Measurements from ENCODE around the gene ITGAD.

The ITGAD gene

GRCh38 chr16:31461201-31461920 lies 68.2 kb downstream of the ITGAD start:
- TF ChIP-seq, protein P1, sequence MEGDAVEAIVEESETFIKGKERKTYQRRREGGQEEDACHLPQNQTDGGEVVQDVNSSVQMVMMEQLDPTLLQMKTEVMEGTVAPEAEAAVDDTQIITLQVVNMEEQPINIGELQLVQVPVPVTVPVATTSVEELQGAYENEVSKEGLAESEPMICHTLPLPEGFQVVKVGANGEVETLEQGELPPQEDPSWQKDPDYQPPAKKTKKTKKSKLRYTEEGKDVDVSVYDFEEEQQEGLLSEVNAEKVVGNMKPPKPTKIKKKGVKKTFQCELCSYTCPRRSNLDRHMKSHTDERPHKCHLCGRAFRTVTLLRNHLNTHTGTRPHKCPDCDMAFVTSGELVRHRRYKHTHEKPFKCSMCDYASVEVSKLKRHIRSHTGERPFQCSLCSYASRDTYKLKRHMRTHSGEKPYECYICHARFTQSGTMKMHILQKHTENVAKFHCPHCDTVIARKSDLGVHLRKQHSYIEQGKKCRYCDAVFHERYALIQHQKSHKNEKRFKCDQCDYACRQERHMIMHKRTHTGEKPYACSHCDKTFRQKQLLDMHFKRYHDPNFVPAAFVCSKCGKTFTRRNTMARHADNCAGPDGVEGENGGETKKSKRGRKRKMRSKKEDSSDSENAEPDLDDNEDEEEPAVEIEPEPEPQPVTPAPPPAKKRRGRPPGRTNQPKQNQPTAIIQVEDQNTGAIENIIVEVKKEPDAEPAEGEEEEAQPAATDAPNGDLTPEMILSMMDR (IDR thresholded peaks at IDR 0.05; ENCODE audit: insufficient read depth, missing control alignments): no peak
- DNase-seq (ENCODE audit: insufficient read length, low spot score) (no peak), FAIRE-seq (no peak)

DNA sequence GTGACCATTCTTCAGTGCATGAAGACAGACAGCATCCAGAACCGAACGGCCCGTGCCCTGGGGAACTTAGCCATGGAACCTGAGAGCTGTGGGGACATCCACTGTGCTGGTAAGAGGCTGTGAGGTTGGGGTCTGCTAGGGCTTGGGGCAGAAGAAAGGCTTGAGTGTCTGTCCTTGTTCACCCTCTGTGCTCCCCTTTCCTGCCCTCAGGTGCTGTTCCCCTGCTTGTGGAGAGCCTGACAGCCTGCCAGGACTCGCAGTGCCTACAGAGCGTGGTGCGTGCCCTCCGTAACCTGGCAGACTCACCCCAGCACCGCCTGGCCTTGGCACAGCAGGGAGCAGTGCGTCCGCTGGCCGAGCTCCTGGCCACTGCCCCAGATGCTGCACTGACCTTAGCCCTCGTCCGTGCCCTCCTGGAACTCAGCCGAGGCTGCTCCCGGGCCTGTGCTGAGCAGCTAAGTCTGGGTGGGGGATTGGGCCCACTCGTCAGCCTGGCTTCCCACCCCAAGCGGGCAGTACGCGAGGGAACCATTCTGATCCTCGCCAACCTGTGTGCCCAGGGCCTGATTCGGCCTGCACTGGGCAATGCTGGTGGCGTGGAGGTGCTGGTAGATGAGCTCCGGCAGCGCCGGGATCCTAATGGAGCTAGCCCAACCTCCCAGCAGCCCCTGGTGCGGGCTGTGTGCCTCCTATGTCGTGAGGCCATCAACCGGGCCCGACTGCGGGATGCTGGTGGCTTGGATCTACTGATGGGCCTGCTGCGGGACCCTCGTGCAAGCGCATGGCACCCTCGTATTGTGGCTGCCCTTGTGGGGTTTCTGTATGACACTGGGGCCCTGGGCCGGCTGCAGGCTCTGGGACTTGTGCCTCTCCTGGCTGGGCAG lies 69.0 kb downstream of the ITGAD start:
- TF ChIP-seq, protein P1 (IDR thresholded peaks at IDR 0.05; ENCODE audit: insufficient read depth, missing control alignments): no peak
- FAIRE-seq: no peak
- DNase-seq (ENCODE audit: insufficient read length, low spot score): no peak

GRCh38 chr16:31464348-31464769 lies 71.2 kb downstream of the ITGAD start:
- TF ChIP-seq, protein P1 (IDR thresholded peaks at IDR 0.05; ENCODE audit: insufficient read depth, missing control alignments): no peak
- FAIRE-seq (no peak), DNase-seq (ENCODE audit: insufficient read length, low spot score) (no peak)

DNA sequence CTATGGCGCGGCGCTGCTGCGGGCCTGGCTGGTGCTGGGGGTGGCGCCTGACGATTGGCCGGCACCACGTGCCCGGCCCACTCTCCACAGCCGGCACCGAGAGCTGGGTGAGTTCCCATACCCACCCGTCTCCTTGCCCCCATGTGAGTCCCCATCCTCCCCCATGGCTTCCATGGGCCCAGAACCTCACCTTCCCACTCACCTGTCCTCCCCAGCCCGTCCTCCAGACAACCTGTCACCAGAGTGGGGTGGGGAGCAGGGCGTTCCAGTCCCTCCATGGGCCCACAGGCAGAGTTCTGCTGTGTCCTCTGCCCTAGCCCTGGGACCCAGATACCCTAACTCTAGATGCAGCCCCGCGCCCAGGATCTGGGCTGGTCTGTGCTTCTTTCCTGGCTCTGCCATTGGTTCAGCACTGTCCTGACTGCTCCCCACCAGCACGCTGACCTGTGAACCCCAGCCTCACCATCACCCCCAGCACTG lies 71.7 kb downstream of the ITGAD start:
- TF ChIP-seq, protein P1 (IDR thresholded peaks at IDR 0.05; ENCODE audit: insufficient read depth, missing control alignments): no peak
- no peak for FAIRE-seq
- no peak for DNase-seq (ENCODE audit: insufficient read length, low spot score)

DNA sequence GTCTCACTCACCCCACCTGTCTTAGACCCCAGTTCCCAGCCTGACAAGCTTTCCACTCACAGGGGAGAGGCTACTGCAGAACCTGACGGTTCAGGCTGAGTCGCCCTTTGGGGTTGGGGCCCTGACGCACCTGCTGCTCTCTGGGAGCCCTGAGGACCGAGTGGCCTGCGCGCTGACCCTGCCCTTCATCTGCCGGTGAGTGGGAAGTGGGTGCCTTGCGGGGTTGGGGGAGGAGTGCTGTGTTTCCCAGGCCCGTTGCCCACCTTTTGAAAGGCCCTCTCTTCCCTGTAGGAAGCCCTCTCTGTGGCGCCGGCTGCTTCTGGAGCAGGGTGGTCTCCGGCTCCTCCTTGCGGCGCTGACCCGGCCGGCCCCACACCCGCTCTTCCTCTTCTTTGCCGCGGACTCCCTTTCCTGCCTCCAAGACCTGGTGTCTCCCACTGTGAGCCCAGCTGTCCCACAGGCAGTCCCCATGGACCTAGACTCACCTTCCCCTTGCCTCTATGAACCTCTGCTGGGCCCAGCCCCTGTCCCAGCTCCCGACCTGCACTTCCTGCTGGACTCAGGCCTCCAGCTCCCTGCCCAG lies 72.7 kb downstream of the ITGAD start:
- DNase-seq (ENCODE audit: insufficient read length, low spot score) (no peak), FAIRE-seq (no peak)
- TF ChIP-seq, protein P1 (IDR thresholded peaks at IDR 0.05; ENCODE audit: insufficient read depth, missing control alignments): no peak

DNA sequence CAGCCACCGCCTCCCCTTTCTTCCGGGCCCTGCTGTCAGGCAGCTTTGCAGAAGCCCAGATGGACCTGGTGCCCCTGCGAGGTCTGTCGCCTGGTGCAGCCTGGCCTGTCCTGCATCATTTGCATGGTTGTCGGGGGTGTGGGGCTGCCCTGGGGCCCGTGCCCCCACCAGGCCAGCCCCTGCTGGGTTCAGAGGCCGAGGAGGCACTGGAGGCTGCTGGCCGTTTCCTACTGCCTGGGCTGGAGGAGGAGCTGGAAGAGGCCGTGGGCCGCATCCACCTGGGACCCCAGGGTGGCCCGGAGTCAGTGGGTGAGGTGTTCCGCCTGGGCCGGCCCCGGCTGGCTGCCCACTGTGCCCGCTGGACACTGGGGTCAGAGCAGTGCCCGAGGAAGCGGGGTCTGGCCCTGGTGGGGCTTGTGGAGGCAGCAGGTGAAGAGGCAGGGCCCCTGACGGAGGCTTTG lies 73.3 kb downstream of the ITGAD start:
- FAIRE-seq (no peak), DNase-seq (ENCODE audit: insufficient read length, low spot score) (no peak)
- TF ChIP-seq, protein P1 (IDR thresholded peaks at IDR 0.05; ENCODE audit: insufficient read depth, missing control alignments): no peak
